ENCODE data around the gene PLXNA4. TPM values are rescaled to one million over a fixed set of nuclear protein-coding genes. Genes with fewer than 3 reads are reported as not detected.

PLXNA4 gene
- total RNA-seq, 1 donor from 2014 or later = 13.6 TPM

GRCh38 chr7:132574223-132574622 is 2.0 kb downstream of the PLXNA4 start:
- H3K27me3 Mint-ChIP-seq = peaks cover 82% of the 10 kb centered on the region
- no peak for TF ChIP-seq CTCF (conservative IDR thresholded peaks at IDR 0.05)
- peak overlapping the region; percentile 86 for H3K4me3 Mint-ChIP-seq
- no peaks in the 10 kb centered on the region for H3K9me3 Mint-ChIP-seq
- H3K36me3 Mint-ChIP-seq = no peaks in the 10 kb centered on the region
- H3K4me1 Mint-ChIP-seq (ENCODE audit: unreplicated experiment) = peaks cover 25% of the 10 kb centered on the region
- H3K27ac Mint-ChIP-seq = no peak overlapping the region
- no peak for DNase-seq (ENCODE audit: extremely low spot score, unreplicated experiment)

GRCh38 chr7:132573251-132573955 is 2.9 kb downstream of the PLXNA4 start:
- Mint-ChIP-seq H3K27me3 (peaks cover 80% of the 10 kb centered on the region), H3K36me3 (no peaks in the 10 kb centered on the region), H3K4me1 (ENCODE audit: unreplicated experiment) (peaks cover 27% of the 10 kb centered on the region)

GRCh38 chr7:132572526-132572925 is 3.7 kb downstream of the PLXNA4 start:
- no peak for DNase-seq (ENCODE audit: extremely low spot score, unreplicated experiment)
- no peak overlapping the region for H3K27ac Mint-ChIP-seq
- peaks cover 30% of the 10 kb centered on the region for H3K4me1 Mint-ChIP-seq (ENCODE audit: unreplicated experiment)
- H3K36me3 Mint-ChIP-seq = no peaks in the 10 kb centered on the region
- no peaks in the 10 kb centered on the region for H3K9me3 Mint-ChIP-seq
- no peak for TF ChIP-seq CTCF (conservative IDR thresholded peaks at IDR 0.05)
- peak overlapping the region; percentile 29 for H3K4me3 Mint-ChIP-seq
- H3K27me3 Mint-ChIP-seq = peaks cover 78% of the 10 kb centered on the region

More at GRCh38 chr7:132573251-132573955, 2.9 kb downstream of the PLXNA4 start:
- peak overlapping the region; percentile 86 for H3K4me3 Mint-ChIP-seq
- no peak for TF ChIP-seq CTCF (conservative IDR thresholded peaks at IDR 0.05)
- H3K9me3 Mint-ChIP-seq = no peaks in the 10 kb centered on the region
- no peak for DNase-seq (ENCODE audit: extremely low spot score, unreplicated experiment)
- H3K27ac Mint-ChIP-seq = no peak overlapping the region

- no peak for TF ChIP-seq CTCF (conservative IDR thresholded peaks at IDR 0.05)
- Mint-ChIP-seq H3K9me3 (no peaks in the 10 kb centered on the region), H3K27ac (no peak overlapping the region), H3K36me3 (no peaks in the 10 kb centered on the region), H3K27me3 (peaks cover 81% of the 10 kb centered on the region), H3K4me3 (no peak overlapping the region), H3K4me1 (ENCODE audit: unreplicated experiment) (peaks cover 30% of the 10 kb centered on the region)
- DNase-seq (ENCODE audit: extremely low spot score, unreplicated experiment) = no peak
Measured at GRCh38 chr7:132571970-132572369, 4.3 kb downstream of the PLXNA4 start.

- Mint-ChIP-seq H3K27ac (no peak overlapping the region), H3K4me3 (no peak overlapping the region), H3K4me1 (ENCODE audit: unreplicated experiment) (peaks cover 30% of the 10 kb centered on the region), H3K36me3 (no peaks in the 10 kb centered on the region), H3K9me3 (no peaks in the 10 kb centered on the region), H3K27me3 (peaks cover 89% of the 10 kb centered on the region)
- DNase-seq (ENCODE audit: extremely low spot score, unreplicated experiment) = no peak
- TF ChIP-seq CTCF (conservative IDR thresholded peaks at IDR 0.05) = no peak
Measured at GRCh38 chr7:132569884-132570614, 6.2 kb downstream of the PLXNA4 start.

Measured in type B pancreatic cell (in vitro differentiated cells).